ELR (cell line): ENCODE data around the gene RNU11.
"Not testable (repeated sequence)": the region's sequence is repeated elsewhere in the genome, so short reads cannot be mapped to it uniquely, and the experiment has no call there.

Source experiments
- DNase-seq: peaks from one replicate; pipeline ENCODE4 v3.0.0-alpha.2; 2015; ENCODE audit warnings: low read depth

RNU11 gene

DNA sequence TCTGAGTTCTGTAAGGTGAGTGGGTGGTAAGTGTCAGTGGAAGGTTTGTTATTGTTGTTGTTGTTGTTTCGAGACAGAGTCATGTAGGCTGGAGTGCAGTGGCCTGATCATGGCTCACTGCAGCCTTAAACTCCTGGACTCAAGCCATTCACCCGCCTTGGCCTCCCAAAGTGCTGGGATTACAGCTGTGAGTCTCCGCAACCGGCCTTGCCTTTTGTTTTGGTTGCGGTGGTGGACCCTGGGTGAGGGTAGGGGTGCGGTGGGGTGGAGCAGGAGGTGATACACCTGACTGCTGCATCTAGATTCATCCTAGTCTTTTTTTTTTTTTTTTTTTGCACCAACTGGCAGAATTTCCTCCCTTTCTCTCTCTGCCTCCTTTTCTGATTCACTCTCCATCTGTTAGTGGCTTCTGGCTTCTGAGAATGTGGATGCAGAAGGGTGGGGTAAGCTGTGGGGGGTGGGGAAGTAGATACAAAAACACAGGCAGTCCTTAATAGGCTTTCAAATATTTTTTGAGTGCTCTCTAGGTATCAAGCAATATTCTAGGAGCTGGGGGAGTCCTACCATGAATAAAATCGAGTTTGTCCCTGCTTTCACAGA is 15.6 kb downstream of the RNU11 start:
- DNase-seq: no peak

DNA sequence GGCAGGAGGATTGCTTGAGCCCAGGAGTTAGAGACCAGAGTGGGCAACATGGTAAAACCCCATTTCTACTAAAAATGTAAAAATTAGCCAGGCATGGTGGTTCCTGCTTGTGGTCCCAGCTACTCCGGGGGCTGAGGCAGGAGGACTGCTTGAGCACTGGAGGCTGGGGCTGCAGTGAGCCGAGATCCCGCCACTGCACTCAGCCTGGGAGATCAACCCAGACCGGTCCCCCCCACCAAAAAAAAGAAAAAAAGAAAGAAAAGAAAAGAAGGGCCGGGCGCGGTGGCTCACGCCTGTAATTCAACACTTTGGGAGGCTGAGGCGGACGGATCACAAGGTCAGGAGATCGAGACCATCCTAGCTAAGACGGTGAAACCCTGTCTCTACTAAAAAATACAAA is 18.4 kb downstream of the RNU11 start:
- no peak for DNase-seq

DNA sequence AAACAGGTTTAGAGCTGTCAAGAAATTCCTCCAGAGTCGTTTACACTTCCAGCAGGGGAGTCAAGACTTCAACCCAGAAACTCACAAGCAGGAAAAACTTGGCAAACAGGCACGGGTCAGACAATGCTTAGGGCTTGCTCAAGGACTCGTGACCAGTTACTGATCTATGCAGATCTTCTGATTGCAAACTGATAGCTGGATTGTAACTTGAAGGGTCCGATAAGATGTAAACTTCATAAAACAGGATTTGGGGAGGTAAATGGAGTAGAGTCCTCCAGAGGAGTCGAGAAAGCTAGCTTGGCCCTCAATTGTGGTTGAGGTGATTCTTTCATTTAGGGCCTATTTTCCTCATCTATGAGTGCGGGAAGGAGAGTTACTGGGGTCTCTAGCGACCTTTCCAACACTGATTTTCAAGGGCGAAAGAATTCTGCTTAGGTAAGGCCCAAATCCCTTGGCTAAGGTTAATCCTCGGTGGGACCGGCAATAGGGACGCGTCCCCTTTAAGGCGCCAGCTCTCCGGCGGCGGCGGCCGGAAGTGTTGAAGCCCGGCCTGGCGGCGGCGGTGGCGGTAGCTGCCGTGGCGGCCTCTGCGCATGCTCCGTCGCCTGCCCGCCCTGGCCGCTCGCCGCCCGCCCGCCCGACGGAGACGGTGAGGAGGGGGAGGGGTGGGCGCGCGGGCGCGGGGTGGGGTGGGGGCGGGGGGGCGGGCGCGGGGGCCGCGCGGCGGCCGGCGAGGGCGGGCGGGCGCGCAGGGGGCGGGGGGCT is 20.0 kb downstream of the RNU11 start, which contains the start of gene GMEB1:
TSS of gene GMEB1 (plus strand) at position 594 of the 765 bp plus-strand sequence. CDS start 14,829 bp downstream, outside the sequence.
- peak; percentile 87 for DNase-seq

DNA sequence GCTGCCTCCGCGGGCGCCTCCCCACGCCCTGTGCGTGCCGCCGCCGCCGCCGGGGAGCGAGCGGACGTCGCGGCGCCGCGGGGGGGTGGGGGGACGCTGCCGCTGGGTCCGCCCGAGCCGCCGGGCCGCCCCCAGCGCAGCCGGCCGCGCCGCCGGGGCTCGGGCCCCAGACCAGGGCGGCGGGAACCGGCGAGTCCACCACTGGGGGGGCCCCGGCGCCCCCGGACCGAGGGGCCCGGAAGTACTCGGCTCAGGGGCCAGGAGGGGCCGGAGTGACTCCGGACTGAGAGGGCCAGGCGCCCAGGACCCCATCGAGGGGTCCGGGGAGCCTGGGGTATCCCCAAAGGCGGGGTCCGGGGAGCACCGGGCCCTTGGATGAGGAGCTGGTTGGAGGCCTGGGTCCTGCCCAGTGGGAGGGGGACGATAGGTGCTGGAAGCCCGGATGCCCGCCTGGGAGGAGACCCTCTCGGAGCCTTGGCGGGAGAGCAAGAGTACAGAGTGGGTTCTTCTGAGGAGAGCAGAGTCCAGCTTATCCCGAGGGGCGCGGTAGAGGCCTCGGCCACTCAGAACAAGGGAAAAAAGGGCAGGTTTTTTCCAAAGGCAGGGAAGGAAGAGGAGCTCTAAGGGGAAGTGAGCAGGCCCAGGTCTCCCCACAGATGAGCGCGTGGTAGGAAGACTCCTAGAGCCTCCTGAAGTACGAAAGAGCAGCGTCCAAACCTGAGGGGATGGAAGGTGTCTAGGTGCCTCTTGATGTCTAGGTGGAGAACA is 20.7 kb downstream of the RNU11 start:
- peak; percentile 71 for DNase-seq

DNA sequence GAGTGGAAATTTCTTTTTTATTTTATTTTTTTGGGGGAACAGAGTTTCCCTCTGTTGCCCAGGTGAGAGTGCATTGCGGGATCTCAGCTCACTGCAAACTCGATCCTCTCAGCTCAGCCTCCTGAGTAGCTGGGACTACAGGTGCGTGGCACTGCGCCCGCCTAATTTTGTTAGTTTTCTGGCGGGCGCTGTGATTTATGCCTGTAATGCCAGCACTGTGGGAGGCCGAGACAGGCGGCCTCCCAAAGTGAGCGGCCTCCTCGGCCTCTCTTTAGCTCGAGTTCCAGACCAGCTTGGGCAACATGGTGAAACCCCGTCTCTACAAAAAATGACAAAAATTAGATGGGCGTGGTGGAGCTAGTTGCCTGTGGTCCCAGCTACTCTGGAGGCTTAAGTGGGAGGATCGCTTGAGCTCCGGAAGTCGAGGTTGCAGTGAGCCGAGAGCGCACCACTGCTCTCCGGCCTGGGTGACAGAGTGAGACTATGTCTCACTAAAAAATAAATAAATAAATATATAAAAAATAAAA is 22.9 kb downstream of the RNU11 start:
- no peak for DNase-seq

DNA sequence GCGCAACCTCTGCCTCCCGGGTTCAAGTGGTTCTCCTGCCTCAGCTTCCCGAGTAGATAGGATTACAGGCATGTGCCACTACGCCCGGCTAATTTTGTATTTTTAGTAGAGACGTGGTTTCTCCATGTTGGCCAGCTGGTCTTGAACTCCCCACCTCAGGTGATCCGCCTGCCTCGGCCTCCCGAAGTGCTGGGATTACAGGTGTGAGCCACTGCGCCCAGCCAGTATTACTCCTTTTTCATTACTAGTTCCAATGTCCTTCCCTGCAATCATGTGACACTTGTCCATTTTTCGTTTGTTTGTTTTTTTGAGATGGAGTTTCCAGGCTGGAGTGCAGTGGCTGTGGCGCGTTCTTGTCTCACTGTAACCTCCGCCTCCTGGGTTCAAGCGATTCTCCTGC is 24.6 kb downstream of the RNU11 start:
- not testable (repeated sequence) for DNase-seq

DNA sequence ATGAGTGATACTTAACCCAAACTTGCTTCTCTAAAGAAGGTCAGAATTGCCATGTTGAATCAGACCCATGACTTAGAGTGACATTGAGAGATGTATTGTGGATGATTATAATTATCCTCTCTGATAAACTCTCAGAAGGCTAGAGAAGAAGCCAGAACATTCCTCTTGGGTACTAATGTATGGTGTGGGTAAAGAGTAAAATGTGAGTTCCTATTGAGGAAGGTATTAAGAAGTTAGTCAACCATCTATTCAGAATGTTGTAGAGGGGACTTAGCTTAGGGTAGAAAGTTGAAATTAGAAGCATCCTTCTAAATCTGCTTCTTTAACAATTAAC is 27.5 kb downstream of the RNU11 start:
- DNase-seq: no peak

DNA sequence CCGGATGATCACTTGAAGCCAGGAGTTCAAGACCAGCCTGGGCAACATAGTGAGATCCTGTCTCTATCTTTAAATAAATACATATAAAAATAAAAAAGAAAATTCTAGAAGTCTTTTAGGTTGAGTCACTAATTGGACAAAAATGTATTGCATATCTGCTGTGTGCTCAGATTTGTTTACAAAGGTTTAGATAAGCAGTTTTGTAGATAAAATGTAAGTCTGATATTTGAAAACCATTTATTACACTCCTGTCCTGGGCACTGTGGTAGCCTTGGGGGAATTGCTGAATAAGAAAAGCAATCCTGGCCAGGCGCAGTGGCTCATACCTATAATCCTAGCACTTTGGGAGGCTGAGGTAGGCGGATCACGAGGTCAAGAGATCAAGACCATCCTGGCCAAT is 31.8 kb downstream of the RNU11 start:
- DNase-seq: no peak

DNA sequence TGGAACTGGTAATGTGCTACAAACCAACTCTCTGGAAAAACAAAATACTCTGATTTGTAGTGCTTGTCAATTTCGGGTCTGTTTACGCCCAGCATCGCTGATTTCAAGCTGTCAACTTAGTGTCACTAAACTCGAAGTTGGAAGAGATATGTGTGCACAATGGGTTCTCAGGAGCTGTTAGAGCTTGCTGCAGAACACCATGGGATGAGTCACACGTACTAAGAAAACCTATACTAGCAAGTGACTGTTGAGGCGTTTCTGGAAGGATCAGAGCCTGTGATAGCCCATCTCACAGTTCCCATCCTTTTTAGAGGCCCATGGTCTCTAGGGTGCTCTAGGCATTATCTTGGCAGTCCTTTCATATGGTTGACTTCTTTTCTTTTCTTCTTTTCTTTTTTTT is 34.4 kb downstream of the RNU11 start:
- peak; percentile 7 for DNase-seq

DNA sequence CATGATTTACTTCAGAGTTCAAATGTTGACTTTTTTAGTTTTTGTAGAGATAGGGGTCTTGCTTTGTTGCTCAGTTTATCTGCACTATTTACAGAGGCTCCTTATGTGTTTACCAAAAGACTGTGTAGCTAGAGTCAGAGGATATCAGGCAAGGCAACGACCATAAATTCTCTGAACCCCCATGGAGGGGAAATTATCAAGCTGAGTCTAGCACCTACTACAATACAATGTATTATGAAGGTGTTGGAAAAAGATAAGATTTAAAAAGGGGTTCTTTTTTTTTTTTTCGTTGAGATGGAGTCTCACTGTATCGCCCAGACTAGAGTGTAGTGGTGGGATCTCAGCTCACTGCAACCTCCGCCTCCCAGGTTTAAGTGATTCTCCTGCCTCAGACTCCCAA is 36.5 kb downstream of the RNU11 start:
- DNase-seq: no peak

DNA sequence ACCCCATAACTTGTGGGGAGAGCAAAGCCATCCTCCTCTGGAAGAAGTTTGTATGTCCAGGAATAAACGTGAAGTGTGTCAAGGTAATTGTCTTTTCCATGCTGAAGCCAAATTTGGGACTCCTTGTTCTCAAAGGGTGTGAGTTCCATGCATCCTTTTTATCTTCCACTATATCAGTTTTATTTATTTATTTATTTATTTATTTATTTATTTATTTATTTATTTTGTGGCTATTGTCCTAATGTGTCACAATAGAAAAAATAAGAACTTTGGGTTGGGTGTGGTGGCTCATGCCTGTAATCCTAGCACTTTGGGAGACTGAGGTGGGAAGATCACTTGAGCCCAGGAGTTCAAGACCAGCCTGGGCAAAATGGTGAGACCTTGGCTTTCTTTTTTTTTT is 43.2 kb downstream of the RNU11 start:
- not testable (repeated sequence) for DNase-seq
